ENCODE data around the gene PIP5K1B.

- TF ChIP-seq CTCF (IDR thresholded peaks at IDR 0.05) = no peak
- TF ChIP-seq POLR2AphosphoS5 (IDR thresholded peaks at IDR 0.05) = no peak
- no peak for TF ChIP-seq POLR2A (IDR thresholded peaks at IDR 0.05)
These were observed 171.2 kb downstream of the PIP5K1B start for GRCh38 chr9:68876273-68876672.

Data from sigmoid colon (tissue), 4 donors.